ENCODE results near the gene ELMOD3. TPM values are rescaled to one million over a fixed set of nuclear protein-coding genes. Genes with fewer than 3 reads are reported as not detected.
"Not testable (repeated sequence)": the region's sequence is repeated elsewhere in the genome, so short reads cannot be mapped to it uniquely, and the experiment has no call there.

ELMOD3 gene
- total RNA-seq (2014; rRNA removed; shearing (Covaris generic)): 13.7 and 22.3 TPM in 2 replicates

- Histone ChIP-seq H3K36me3 (peaks cover 51% of the 10 kb centered on the region), H3K27me3 (replicated peaks) (no peaks in the 10 kb centered on the region), H3K27ac (peak within 1 kb of the TSS; percentile 53), H3K4me3 (peak within 1 kb of the TSS; percentile 54), H3K9me3 (replicated peaks) (no peaks in the 10 kb centered on the region), H3K4me1 (replicated peaks) (peaks cover 19% of the 10 kb centered on the region)
- peak; percentile 97 to 99 for DNase-seq (ENCODE audit: low read depth in 1 of 2, low spot score in 2 of 2)
Observed at GRCh38 chr2:85354286-85355072, at the start of gene ELMOD3, which contains the start of gene RETSAT. Gene ELMOD3, plus strand, starts transcription at chr2:85354769. Its CDS starts 2,430 bp downstream, at chr2:85357199. Gene RETSAT, minus strand, starts transcription at chr2:85354528. Its CDS starts 21 bp downstream, at chr2:85354507.

- peaks cover 22% of the 10 kb centered on the region for H3K4me1 ChIP-seq (replicated peaks)
- H3K27ac ChIP-seq: no peak overlapping the region
- H3K27me3 ChIP-seq (replicated peaks): no peaks in the 10 kb centered on the region
- peaks cover 5% of the 10 kb centered on the region; the same call in 1 of the 2 replicates for H3K36me3 ChIP-seq
- no peak overlapping the region for H3K4me3 ChIP-seq
- no peaks in the 10 kb centered on the region for H3K9me3 ChIP-seq (replicated peaks)
- DNase-seq (ENCODE audit: low read depth in 1 of 2, low spot score in 2 of 2): no peak
Observed at GRCh38 chr2:85307527-85307897, 47.1 kb upstream of the ELMOD3 start.

DNA sequence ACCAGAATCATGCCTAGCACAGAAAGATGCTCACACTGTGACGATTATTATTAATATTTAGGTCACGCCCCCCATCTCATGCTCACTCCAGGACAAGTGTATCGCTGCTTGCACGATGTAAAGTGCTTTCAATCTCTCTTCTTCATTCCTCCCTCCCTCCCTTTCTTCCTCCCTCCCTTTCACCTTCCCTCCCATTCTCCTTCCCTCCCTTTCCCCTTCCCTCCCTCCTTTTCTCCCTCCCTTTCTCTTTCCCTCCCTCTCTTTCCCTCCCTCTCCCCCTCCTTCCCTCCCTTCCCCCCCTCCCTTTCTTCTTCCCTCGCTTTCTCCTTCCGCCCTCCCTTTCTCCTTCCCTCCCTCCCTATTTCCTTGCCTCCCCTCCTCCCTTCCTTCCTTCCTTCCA is 46.4 kb upstream of the ELMOD3 start:
- Histone ChIP-seq H3K27ac (no peak overlapping the region), H3K4me1 (replicated peaks) (peaks cover 28% of the 10 kb centered on the region), H3K36me3 (peaks cover 5% of the 10 kb centered on the region; the same call in 1 of the 2 replicates), H3K4me3 (no peak overlapping the region), H3K27me3 (replicated peaks) (no peaks in the 10 kb centered on the region), H3K9me3 (replicated peaks) (no peaks in the 10 kb centered on the region)
- DNase-seq (ENCODE audit: low read depth in 1 of 2, low spot score in 2 of 2): no peak

GRCh38 chr2:85308896-85309555 is 45.5 kb upstream of the ELMOD3 start:
- Histone ChIP-seq H3K4me1 (replicated peaks) (peaks cover 36% of the 10 kb centered on the region), H3K36me3 (peaks cover 13% of the 10 kb centered on the region; the same call in 1 of the 2 replicates), H3K4me3 (no peak overlapping the region), H3K27ac (no peak overlapping the region), H3K9me3 (replicated peaks) (no peaks in the 10 kb centered on the region), H3K27me3 (replicated peaks) (no peaks in the 10 kb centered on the region)
- DNase-seq (ENCODE audit: low read depth in 1 of 2, low spot score in 2 of 2): peak in 1 of 2 experiments; percentile 59

DNA sequence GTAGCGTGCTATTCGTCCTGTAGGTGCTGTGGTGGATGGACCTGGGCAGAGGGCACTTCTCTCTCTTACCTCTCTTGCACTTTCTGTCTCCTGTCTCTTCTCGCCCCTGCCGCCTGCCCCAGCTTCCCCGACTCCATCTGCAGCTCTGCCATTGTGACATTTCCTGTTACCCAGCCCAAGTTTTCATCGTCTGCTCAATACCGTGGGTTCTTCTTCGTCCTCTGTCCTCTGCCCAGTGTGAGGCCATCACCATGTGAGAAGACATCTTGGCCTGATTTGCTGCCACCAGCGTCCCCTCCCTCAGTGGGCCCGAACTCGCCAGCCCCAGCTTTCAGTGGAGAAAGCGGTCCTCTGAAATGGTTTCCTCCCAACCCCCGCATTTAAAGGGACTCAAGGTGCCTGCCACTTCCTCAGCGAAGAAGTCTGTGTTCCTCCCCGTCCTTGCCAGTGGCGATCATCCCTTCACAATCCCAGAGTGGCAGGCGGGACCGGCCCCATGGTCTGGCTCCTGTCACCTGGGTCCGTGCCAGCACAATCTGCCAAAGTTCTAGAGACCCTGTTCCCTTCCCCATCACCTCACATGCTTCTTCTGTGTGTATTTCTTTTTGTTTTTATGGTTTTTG is 44.8 kb upstream of the ELMOD3 start:
- peaks cover 19% of the 10 kb centered on the region for H3K36me3 ChIP-seq
- no peak for DNase-seq (ENCODE audit: low read depth in 1 of 2, low spot score in 2 of 2)
- H3K4me3 ChIP-seq: no peak overlapping the region
- no peaks in the 10 kb centered on the region for H3K27me3 ChIP-seq (replicated peaks)
- H3K4me1 ChIP-seq (replicated peaks): peaks cover 44% of the 10 kb centered on the region
- no peak overlapping the region for H3K27ac ChIP-seq
- H3K9me3 ChIP-seq (replicated peaks): no peaks in the 10 kb centered on the region

- Histone ChIP-seq H3K27ac (no peak overlapping the region), H3K27me3 (replicated peaks) (no peaks in the 10 kb centered on the region), H3K4me3 (no peak overlapping the region), H3K36me3 (peaks cover 23% of the 10 kb centered on the region), H3K4me1 (replicated peaks) (peaks cover 45% of the 10 kb centered on the region), H3K9me3 (replicated peaks) (no peaks in the 10 kb centered on the region)
- DNase-seq (ENCODE audit: low read depth in 1 of 2, low spot score in 2 of 2): no peak
Observed at GRCh38 chr2:85310330-85310729, 44.2 kb upstream of the ELMOD3 start.

- no peak for DNase-seq (ENCODE audit: low read depth in 1 of 2, low spot score in 2 of 2)
- Histone ChIP-seq H3K9me3 (replicated peaks) (no peaks in the 10 kb centered on the region), H3K4me1 (replicated peaks) (peaks cover 45% of the 10 kb centered on the region), H3K4me3 (no peak overlapping the region), H3K27me3 (replicated peaks) (no peaks in the 10 kb centered on the region), H3K27ac (peak overlapping the region; percentile 36; the same call in 1 of the 2 replicates), H3K36me3 (peaks cover 30% of the 10 kb centered on the region)
Observed at GRCh38 chr2:85312404-85312803, 42.2 kb upstream of the ELMOD3 start.

GRCh38 chr2:85314884-85315242 is 39.7 kb upstream of the ELMOD3 start:
- Histone ChIP-seq H3K9me3 (replicated peaks) (no peaks in the 10 kb centered on the region), H3K27ac (no peak overlapping the region), H3K4me1 (replicated peaks) (peaks cover 39% of the 10 kb centered on the region), H3K36me3 (peaks cover 51% of the 10 kb centered on the region), H3K4me3 (no peak overlapping the region), H3K27me3 (replicated peaks) (no peaks in the 10 kb centered on the region)
- no peak for DNase-seq (ENCODE audit: low read depth in 1 of 2, low spot score in 2 of 2)

DNA sequence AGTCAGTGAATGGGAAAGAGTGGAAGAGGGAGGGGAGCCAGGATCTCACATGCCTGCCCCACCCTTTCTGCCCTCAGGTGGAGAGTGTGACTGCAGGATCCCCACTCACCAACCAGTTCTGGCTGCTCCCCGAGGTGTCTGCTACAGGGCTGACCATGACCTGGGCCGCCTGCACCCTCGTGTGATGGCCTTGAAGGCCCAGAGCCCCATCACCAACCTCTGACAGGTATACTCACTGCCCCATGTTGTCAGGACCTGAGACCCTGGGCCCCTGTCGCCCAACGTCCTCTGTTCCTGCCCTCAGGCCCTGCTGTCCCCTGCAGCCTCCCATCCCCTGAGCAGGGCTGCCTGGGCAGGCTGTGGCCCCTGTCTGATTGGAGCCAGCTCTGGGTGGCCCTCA is 38.6 kb upstream of the ELMOD3 start:
- not testable (repeated sequence) for H3K27me3 ChIP-seq (replicated peaks); H3K4me3 ChIP-seq; DNase-seq (ENCODE audit: low read depth in 1 of 2, low spot score in 2 of 2); H3K9me3 ChIP-seq (replicated peaks); H3K27ac ChIP-seq
- Histone ChIP-seq H3K36me3 (peaks cover 62% of the 10 kb centered on the region), H3K4me1 (replicated peaks) (peaks cover 36% of the 10 kb centered on the region)

- H3K27me3 ChIP-seq (replicated peaks): no peaks in the 10 kb centered on the region
- peaks cover 84% of the 10 kb centered on the region for H3K36me3 ChIP-seq
- no peak overlapping the region for H3K4me3 ChIP-seq
- no peaks in the 10 kb centered on the region for H3K9me3 ChIP-seq (replicated peaks)
- DNase-seq (ENCODE audit: low read depth in 1 of 2, low spot score in 2 of 2): no peak
- no peak overlapping the region for H3K27ac ChIP-seq
- H3K4me1 ChIP-seq (replicated peaks): peaks cover 49% of the 10 kb centered on the region
Observed at GRCh38 chr2:85318222-85319074, 36.1 kb upstream of the ELMOD3 start.

DNA sequence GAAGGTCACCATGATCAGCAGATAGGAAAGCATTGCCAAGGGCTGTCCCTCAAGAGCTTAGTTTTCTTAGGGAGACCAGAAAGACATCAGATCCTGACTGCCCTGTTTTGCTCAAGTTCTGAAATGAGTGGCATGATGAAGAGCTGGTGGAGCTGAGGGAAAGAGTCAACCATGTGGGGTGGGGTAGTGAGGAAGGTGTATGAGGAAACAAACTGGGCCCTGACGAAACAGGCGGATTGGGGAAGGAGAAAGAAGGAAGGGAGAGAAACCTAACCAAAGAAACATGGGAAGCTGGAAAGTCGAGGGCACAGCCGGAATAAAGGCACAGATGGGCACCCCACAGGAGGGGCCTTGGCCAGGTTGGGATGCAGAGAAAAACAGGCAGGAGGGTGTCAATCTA is 34.8 kb upstream of the ELMOD3 start:
- peaks cover 86% of the 10 kb centered on the region for H3K36me3 ChIP-seq
- peaks cover 48% of the 10 kb centered on the region for H3K4me1 ChIP-seq (replicated peaks)
- H3K27ac ChIP-seq: no peak overlapping the region

DNA sequence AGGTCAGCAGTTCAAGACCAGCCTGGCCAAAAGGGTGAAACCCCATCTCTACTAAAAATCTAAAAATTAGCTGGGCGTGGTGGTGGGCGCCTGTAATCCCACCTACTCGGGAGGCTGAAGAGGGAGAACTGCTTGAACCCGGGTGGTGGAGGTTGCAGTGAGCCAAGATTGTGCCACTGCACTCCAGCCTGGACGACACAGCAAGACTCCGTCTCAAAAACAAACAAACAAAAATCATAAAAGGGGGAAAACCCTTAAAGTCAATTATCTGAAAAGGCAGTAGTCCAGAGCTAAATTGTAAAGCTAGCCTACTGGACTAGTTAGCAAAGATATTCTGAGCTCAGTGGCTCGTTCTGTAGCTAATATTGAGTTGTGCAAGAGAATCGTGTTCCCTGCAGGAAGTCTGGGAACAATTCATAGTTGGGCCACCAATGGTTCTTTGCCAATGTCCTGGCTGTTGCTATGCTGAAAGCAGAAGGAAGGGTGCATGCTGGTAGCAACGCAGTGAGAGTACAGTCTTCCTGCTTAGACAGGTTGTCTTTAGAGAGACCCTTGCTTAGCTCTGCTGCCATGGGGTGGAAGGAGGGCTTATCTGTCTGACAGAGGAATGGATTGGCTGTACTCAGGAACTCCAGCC is 31.1 kb upstream of the ELMOD3 start:
- Histone ChIP-seq H3K9me3 (replicated peaks) (no peaks in the 10 kb centered on the region), H3K27me3 (replicated peaks) (no peaks in the 10 kb centered on the region), H3K4me3 (no peak overlapping the region), H3K36me3 (peaks cover 96% of the 10 kb centered on the region), H3K27ac (no peak overlapping the region), H3K4me1 (replicated peaks) (peaks cover 57% of the 10 kb centered on the region)
- DNase-seq (ENCODE audit: low read depth in 1 of 2, low spot score in 2 of 2): no peak

More for the DNA sequence above, 34.8 kb upstream of the ELMOD3 start:
- no peak for DNase-seq (ENCODE audit: low read depth in 1 of 2, low spot score in 2 of 2)
- no peak overlapping the region for H3K4me3 ChIP-seq
- no peaks in the 10 kb centered on the region for H3K9me3 ChIP-seq (replicated peaks)
- no peaks in the 10 kb centered on the region for H3K27me3 ChIP-seq (replicated peaks)

DNA sequence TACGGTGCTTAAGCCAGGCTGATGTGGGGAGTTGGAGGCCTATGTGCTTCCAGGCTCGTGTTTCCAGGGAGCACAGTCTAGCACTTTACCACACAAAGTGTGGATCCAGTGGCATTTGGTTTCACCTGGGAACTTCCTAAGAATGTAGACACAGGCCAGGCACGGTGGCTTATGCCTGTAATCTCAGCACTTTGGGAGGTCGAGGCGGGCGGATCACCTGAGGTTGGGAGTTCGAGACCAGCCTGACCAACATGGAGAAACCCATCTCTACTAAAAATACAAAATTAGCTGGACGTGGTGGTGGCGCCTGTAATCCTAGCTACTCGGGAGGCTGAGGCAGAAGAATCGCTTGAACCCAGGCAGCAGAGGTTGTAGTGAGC is 30.6 kb upstream of the ELMOD3 start:
- H3K9me3 ChIP-seq (replicated peaks); DNase-seq (ENCODE audit: low read depth in 1 of 2, low spot score in 2 of 2); H3K27ac ChIP-seq; H3K4me3 ChIP-seq; H3K27me3 ChIP-seq (replicated peaks): not testable (repeated sequence)
- Histone ChIP-seq H3K36me3 (peaks cover 91% of the 10 kb centered on the region), H3K4me1 (replicated peaks) (peaks cover 60% of the 10 kb centered on the region)
